ENCODE data around the gene SPRR5. TPM values are rescaled to one million over a fixed set of nuclear protein-coding genes. Genes with fewer than 3 reads are reported as not detected.

SPRR5 gene
- total and polyA plus RNA-seq, 2 donors (not counting 3 experiments of a cell fraction or from before 2014, with no cell fraction given): not detected

DNA sequence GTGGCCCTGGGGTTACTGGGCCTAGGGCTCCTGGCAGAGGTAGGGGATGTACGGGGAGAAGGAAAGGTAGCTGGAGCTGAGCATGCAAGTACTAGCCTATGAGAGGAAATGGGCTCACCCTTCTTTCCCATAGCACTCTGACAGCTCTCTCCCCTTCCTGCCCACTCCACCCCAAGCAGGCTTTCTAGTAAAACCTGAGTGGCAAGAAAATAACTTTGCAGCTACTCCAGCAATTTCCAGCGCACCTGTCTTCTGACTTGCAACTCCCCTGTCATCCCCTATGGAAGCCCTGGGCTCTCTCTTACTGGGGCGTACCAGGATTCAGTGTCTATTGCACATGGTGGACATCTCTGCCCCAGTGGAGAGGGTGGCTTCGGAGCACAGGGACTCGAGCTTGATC, 45.4 kb upstream of the SPRR5 start:
- no peak for TF ChIP-seq GATA2 (IDR thresholded peaks at IDR 0.05; ENCODE audit: insufficient read depth, insufficient read length, low read depth, low read length)
- no peak for TF ChIP-seq MYC (IDR thresholded peaks at IDR 0.05; ENCODE audit: low read depth, low read length)
- TF ChIP-seq, protein P1, sequence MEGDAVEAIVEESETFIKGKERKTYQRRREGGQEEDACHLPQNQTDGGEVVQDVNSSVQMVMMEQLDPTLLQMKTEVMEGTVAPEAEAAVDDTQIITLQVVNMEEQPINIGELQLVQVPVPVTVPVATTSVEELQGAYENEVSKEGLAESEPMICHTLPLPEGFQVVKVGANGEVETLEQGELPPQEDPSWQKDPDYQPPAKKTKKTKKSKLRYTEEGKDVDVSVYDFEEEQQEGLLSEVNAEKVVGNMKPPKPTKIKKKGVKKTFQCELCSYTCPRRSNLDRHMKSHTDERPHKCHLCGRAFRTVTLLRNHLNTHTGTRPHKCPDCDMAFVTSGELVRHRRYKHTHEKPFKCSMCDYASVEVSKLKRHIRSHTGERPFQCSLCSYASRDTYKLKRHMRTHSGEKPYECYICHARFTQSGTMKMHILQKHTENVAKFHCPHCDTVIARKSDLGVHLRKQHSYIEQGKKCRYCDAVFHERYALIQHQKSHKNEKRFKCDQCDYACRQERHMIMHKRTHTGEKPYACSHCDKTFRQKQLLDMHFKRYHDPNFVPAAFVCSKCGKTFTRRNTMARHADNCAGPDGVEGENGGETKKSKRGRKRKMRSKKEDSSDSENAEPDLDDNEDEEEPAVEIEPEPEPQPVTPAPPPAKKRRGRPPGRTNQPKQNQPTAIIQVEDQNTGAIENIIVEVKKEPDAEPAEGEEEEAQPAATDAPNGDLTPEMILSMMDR (IDR thresholded peaks at IDR 0.05; ENCODE audit: extremely low read depth in 1 of 2, insufficient read depth in 1 of 2, low read depth in 1 of 2, low read length in 2 of 2): no peak
- TF ChIP-seq FOS (IDR thresholded peaks at IDR 0.05; ENCODE audit: borderline replicate concordance, insufficient read depth, low read length): no peak
- TF ChIP-seq, protein P2, sequence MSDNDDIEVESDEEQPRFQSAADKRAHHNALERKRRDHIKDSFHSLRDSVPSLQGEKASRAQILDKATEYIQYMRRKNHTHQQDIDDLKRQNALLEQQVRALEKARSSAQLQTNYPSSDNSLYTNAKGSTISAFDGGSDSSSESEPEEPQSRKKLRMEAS (IDR thresholded peaks at IDR 0.05; ENCODE audit: insufficient read depth, insufficient read length): no peak
- TF ChIP-seq POLR2A (IDR thresholded peaks at IDR 0.05; ENCODE audit: low read depth, low read length): no peak
- no peak for FAIRE-seq
- BruUV-seq (replicated peaks): no TSS peak
- dilution Hi-C loops (cut with MboI; ENCODE audit: extremely low pct_ligation_motif_present, low sequenced_read_pairs): no loop called here
- intact Hi-C loops (cut with micrococcal nuclease): no loop called here
- no peak overlapping the region for H3K4me3 ChIP-seq (replicated peaks in 1 of 3; ENCODE audit: insufficient read depth in 1 of 3, low read depth in 1 of 3, low read length in 3 of 3)
- no peak overlapping the region for H3K27ac ChIP-seq (ENCODE audit: insufficient read depth, low read depth, low read length)
- H4K20me1 ChIP-seq (replicated peaks; ENCODE audit: control insufficient read depth, extremely low read depth, insufficient read depth, low read length): no peaks in the 10 kb centered on the region
- ChIA-PET POLR2A (no interaction called here), CTCF (no interaction called here)
- H3K36me3 ChIP-seq (ENCODE audit: control insufficient read depth in 2 of 2, extremely low read depth in 1 of 2, insufficient read depth in 2 of 2, low read length in 2 of 2): no peaks in the 10 kb centered on the region
- no peaks in the 10 kb centered on the region for H3K79me2 ChIP-seq (ENCODE audit: control insufficient read depth, insufficient read depth, low read length)
- H3K4me2 ChIP-seq (ENCODE audit: insufficient read depth, low read length): no peak overlapping the region
- H3K9me3 ChIP-seq (replicated peaks; ENCODE audit: control insufficient read depth, insufficient read depth, low read length): no peaks in the 10 kb centered on the region
- H3K9ac ChIP-seq (replicated peaks; ENCODE audit: extremely low read depth, insufficient read depth, low read length): no peak overlapping the region
- H3K27me3 ChIP-seq (ENCODE audit: control insufficient read depth in 2 of 2, insufficient read depth in 2 of 2, low read length in 2 of 2): no peaks in the 10 kb centered on the region
- no peaks in the 10 kb centered on the region for H3K4me1 ChIP-seq (ENCODE audit: control insufficient read depth, extremely low read depth, insufficient read depth, low read length)
- no peak overlapping the region for H2AFZ ChIP-seq (ENCODE audit: low read depth, low read length)
- no peak for DNase-seq (ENCODE audit: low read depth, low spot score)
- H3K9me1 ChIP-seq (replicated peaks; ENCODE audit: control insufficient read depth, extremely low read depth, insufficient read depth, low read length): no peaks in the 10 kb centered on the region

DNA sequence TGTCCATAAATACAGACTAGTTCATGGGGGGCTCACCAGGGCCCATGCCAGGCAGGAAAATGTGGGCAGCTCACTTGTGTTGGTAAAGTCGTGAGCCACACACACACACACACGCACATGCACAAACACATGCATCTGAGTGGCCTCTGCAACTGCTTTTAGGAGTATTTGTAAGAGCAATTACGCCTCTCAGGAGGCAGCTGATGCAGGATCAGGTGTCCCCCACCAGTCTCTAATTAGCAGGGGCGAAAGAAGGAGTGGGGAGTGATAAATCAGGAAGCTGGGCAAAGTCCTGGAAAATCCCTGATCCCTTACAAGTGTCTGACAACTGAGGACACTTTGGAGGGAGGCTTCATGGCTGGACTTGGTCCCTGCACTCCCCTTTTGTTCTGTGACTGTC, 44.4 kb upstream of the SPRR5 start:
- Histone ChIP-seq H3K36me3 (ENCODE audit: control insufficient read depth in 2 of 2, extremely low read depth in 1 of 2, insufficient read depth in 2 of 2, low read length in 2 of 2) (no peaks in the 10 kb centered on the region), H3K4me1 (ENCODE audit: control insufficient read depth, extremely low read depth, insufficient read depth, low read length) (no peaks in the 10 kb centered on the region), H3K4me2 (ENCODE audit: insufficient read depth, low read length) (no peak overlapping the region), H3K27me3 (ENCODE audit: control insufficient read depth in 2 of 2, insufficient read depth in 2 of 2, low read length in 2 of 2) (no peaks in the 10 kb centered on the region), H3K27ac (ENCODE audit: insufficient read depth, low read depth, low read length) (no peak overlapping the region), H3K9ac (replicated peaks; ENCODE audit: extremely low read depth, insufficient read depth, low read length) (no peak overlapping the region), H2AFZ (ENCODE audit: low read depth, low read length) (no peak overlapping the region), H4K20me1 (replicated peaks; ENCODE audit: control insufficient read depth, extremely low read depth, insufficient read depth, low read length) (no peaks in the 10 kb centered on the region), H3K4me3 (replicated peaks in 1 of 3; ENCODE audit: insufficient read depth in 1 of 3, low read depth in 1 of 3, low read length in 3 of 3) (no peak overlapping the region), H3K9me1 (replicated peaks; ENCODE audit: control insufficient read depth, extremely low read depth, insufficient read depth, low read length) (no peaks in the 10 kb centered on the region), H3K9me3 (replicated peaks; ENCODE audit: control insufficient read depth, insufficient read depth, low read length) (no peaks in the 10 kb centered on the region), H3K79me2 (ENCODE audit: control insufficient read depth, insufficient read depth, low read length) (no peaks in the 10 kb centered on the region)
- intact Hi-C loops (cut with micrococcal nuclease) (no loop called here), dilution Hi-C loops (cut with MboI; ENCODE audit: extremely low pct_ligation_motif_present, low sequenced_read_pairs) (no loop called here)
- no TSS peak for BruUV-seq (replicated peaks)
- no peak for FAIRE-seq
- CTCF ChIA-PET: no interaction called here
- POLR2A ChIA-PET: no interaction called here
- TF ChIP-seq FOS (IDR thresholded peaks at IDR 0.05; ENCODE audit: borderline replicate concordance, insufficient read depth, low read length) (no peak), JUN (IDR thresholded peaks at IDR 0.05; ENCODE audit: borderline replicate concordance, insufficient read depth, insufficient read length, low read depth) (no peak), MYC (IDR thresholded peaks at IDR 0.05; ENCODE audit: low read depth, low read length) (no peak)
- TF ChIP-seq, protein P2 (IDR thresholded peaks at IDR 0.05; ENCODE audit: insufficient read depth, insufficient read length): no peak
- DNase-seq (ENCODE audit: low read depth, low spot score): no peak

Measured in endothelial cell of umbilical vein (primary cell).